Urinary bladder (tissue), 4 donors: ENCODE data around the gene CRLF1. TPM values are rescaled to one million over a fixed set of nuclear protein-coding genes. Genes with fewer than 3 reads are reported as not detected.

Experiments
- DNase-seq: peaks from one replicate; pipeline ENCODE4 v3.0.0-alpha.2; 2015; ENCODE audit errors: extremely low spot score
- H3K27ac ChIP-seq: one replicate; pipeline ENCODE4 v1.5.1; 2013; ENCODE audit warnings: low read depth, mild to moderate bottlenecking, moderate library complexity
- H3K36me3 ChIP-seq: one replicate; pipeline ENCODE4 v1.6.1; 2013; ENCODE audit warnings: mild to moderate bottlenecking, moderate library complexity; ENCODE audit not compliant: insufficient read depth
- H3K4me1 ChIP-seq: one replicate; pipeline ENCODE4 v1.6.1; 2013; ENCODE audit warnings: mild to moderate bottlenecking, moderate library complexity; ENCODE audit not compliant: insufficient read depth
- H3K4me3 ChIP-seq: one replicate; pipeline ENCODE4 v1.5.1; 2013; ENCODE audit warnings: low read depth, low read length
- WGBS: extraction: QIAGEN DNeasy Blood & Tissue Kit; methylation state at CpG from one replicate; pipeline ENCODE4 v1.1.7; 2013; 5-methylcytosine and 5-hydroxymethylcytosine counted together
- polyA plus RNA-seq: library from polyadenylated mRNA; stranded (reverse); fragments of 200-250 nt; gene quantifications from one replicate; pipeline ENCODE4 v1.2.3, GENCODE V29; 2013
- total RNA-seq: library from RNA; depleted of rRNA; stranded (reverse); fragments of >200 nt; gene quantifications from one replicate; pipeline ENCODE4 v1.2.3, GENCODE V29; 2014
- donor health status: healthy with polysubstance abuse.
- donor health status: healthy.

Gene CRLF1
- total and polyA plus RNA-seq, 2 donors, result 2.5 to 119 TPM

- peak overlapping the region; percentile 13 for H3K27ac ChIP-seq
- H3K36me3 ChIP-seq, result no peaks in the 10 kb centered on the region
- no peak overlapping the region for H3K4me3 ChIP-seq
- H3K4me1 ChIP-seq, result no peaks in the 10 kb centered on the region
- DNase-seq, result no peak
- WGBS, result 26% methylated on average over 16 of the region's 16 CpGs
These were observed 18.5 kb downstream of the CRLF1 start for GRCh38 chr19:18587962-18588610.

GRCh38 chr19:18587561-18587960 is 19.0 kb downstream of the CRLF1 start:
- no peak overlapping the region for H3K4me3 ChIP-seq
- 93% methylated on average over 12 of the region's 12 CpGs for WGBS
- no peaks in the 10 kb centered on the region for H3K36me3 ChIP-seq
- H3K4me1 ChIP-seq, result no peaks in the 10 kb centered on the region
- DNase-seq, result no peak
- H3K27ac ChIP-seq, result no peak overlapping the region

DNA sequence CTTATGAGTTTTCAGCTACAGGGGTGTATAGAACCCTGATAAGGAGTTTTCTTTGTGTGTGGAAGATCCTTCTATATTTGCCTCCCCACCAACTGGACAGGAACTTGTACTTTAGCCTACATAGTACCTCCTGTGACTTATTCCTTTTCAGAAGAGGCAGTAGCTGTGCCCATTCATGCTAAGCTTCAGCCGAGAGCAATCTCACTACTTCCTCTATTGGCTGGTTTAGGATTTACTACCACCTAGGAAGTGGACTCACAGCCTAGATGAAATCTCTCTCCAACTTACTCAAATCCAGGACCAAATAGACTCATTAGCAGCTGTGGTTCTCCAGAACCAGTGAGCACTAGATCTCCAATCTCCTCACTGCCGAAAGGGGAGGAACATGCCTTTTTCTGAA is 20.3 kb downstream of the CRLF1 start:
- Histone ChIP-seq H3K27ac (no peak overlapping the region), H3K4me3 (no peak overlapping the region), H3K36me3 (no peaks in the 10 kb centered on the region), H3K4me1 (no peaks in the 10 kb centered on the region)
- 46% methylated on average over 2 of the region's 2 CpGs for WGBS
- DNase-seq, result no peak

DNA sequence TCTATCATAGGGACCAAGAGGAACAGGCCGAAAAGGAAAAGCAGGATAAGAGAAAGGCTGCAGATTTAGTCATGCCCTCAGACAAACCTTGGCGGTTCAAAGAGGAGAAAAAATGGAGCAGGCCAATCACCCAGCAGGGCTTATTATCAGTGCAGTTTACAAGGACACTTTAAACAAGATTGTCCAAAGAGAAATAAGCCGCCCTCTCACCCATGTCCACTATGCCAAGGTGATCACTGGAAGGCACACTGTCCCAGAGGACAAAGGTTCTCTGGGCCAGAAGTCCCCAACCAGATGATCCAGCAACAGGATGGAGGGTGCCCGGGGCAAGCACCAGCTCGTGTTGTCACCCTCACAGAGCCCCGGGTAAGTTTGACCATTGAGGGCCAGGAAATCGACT is 26.3 kb downstream of the CRLF1 start:
- WGBS, result 65% methylated on average over 7 of the region's 7 CpGs
- H3K4me1 ChIP-seq, result no peaks in the 10 kb centered on the region

DNA sequence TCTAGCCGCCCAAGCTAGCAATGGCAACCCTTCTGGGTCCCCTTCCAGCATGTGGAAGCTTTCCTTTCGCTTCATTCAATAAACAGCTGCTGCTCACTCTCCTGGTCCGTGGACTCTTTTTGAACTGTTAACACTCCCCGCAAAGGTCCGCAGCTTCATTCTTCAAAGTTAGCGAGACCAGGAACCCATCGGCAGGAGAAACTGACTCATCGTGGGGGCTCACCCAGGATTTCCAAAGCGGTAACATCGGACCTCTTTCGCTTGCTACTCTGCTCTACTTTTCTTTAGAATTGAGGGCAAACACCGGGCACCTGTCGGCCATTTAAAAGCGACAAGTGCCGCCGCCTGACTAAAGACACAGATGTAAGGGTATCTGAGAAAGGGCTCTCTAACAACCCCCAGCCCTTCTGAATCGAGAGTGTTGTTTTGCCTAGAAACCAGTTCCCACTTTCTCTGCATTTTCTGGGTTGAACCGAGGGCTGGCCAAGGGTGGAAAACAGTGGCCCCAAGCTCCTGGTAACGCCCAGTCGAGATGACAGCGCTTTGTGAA is 29.2 kb downstream of the CRLF1 start:
- no peak overlapping the region for H3K4me3 ChIP-seq
- no peaks in the 10 kb centered on the region for H3K36me3 ChIP-seq
- WGBS, result 82% methylated on average over 21 of the region's 21 CpGs
- DNase-seq, result no peak
- no peak overlapping the region for H3K27ac ChIP-seq
- peaks cover 5% of the 10 kb centered on the region for H3K4me1 ChIP-seq

More for the DNA sequence above, 26.3 kb downstream of the CRLF1 start:
- no peak for DNase-seq
- Histone ChIP-seq H3K27ac (no peak overlapping the region), H3K4me3 (no peak overlapping the region), H3K36me3 (no peaks in the 10 kb centered on the region)

GRCh38 chr19:18576383-18576782 is 30.2 kb downstream of the CRLF1 start:
- 83% methylated on average over 8 of the region's 8 CpGs for WGBS
- DNase-seq, result no peak
- Histone ChIP-seq H3K4me1 (peaks cover 5% of the 10 kb centered on the region), H3K4me3 (no peak overlapping the region), H3K27ac (no peak overlapping the region), H3K36me3 (no peaks in the 10 kb centered on the region)

DNA sequence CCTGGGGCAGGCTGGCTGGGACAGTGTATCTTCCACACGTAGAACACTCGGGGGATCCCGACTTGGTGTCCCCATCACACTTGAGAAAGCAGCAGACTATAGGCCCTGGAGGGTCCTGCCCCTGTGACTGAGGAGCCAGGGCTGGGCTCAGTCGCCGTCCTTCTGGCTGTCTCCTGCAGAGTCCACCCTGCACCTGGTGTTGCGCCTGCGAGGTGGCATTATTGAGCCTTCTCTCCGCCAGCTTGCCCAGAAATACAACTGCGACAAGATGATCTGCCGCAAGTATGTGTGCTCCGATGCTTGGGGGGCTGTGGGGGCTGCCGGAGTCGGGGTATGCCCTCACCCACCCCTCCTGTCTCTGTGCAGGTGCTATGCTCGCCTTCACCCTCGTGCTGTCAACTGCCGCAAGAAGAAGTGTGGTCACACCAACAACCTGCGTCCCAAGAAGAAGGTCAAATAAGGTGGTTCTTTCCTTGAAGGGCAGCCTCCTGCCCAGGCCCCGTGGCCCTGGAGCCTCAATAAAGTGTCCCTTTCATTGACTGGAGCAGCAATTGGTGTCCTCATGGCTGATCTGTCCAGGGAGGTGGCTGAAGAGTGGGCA is 31.8 kb downstream of the CRLF1 start:
- DNase-seq, result no peak
- peaks cover 5% of the 10 kb centered on the region for H3K4me1 ChIP-seq
- H3K36me3 ChIP-seq, result no peaks in the 10 kb centered on the region
- WGBS, result 93% methylated on average over 18 of the region's 18 CpGs
- H3K4me3 ChIP-seq, result no peak overlapping the region
- no peak overlapping the region for H3K27ac ChIP-seq

DNA sequence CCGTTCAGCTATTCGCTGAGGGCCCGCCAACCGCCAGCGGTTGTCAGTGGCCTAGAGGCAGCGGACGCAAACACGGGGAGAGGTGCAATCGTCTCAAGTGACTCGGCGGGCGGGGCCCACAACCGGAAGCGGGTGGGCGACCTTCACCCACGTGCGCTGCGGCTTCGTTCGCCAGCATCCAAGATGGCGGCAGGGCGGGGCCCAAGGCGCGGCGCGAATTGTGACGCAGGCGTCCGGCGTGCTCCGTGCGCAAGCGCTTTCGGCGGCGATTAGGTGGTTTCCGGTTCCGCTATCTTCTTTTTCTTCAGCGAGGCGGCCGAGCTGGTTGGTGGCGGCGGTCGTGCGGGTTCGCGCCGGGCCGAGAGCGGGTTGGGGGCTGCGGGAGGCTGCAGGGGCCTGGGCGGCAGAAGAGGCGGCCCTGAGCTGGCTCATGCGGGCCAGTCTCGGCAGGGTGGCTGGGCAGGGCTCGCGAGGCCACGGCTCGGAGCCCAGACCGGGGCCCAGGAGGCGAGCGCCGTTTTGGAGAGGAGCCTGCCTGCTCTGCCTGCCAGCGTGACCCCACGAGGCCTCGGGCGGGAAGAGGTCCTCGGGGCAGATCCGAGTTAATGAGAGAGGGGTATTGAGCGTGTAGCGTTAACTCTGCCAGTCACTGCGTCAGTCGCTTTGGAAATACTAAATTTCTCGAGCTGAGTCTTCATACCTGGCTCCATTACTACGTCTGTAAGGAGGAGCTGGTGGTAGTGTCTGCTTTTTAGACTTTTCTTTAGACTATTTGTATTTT is 34.8 kb downstream of the CRLF1 start, which contains the start of gene UBA52:
UBA52 (plus strand) TSS at position 294 of the 781 bp plus-strand sequence. CDS start 1,444 bp downstream, outside the sequence.
- DNase-seq, result peak; percentile 89
- Histone ChIP-seq H3K27ac (peak within 1 kb of the TSS; percentile 96), H3K4me1 (peaks cover 5% of the 10 kb centered on the region), H3K4me3 (peak within 1 kb of the TSS; percentile 90), H3K36me3 (peaks cover 4% of the 10 kb centered on the region)
- WGBS, result under 1% methylated on average over 75 of the region's 75 CpGs

DNA sequence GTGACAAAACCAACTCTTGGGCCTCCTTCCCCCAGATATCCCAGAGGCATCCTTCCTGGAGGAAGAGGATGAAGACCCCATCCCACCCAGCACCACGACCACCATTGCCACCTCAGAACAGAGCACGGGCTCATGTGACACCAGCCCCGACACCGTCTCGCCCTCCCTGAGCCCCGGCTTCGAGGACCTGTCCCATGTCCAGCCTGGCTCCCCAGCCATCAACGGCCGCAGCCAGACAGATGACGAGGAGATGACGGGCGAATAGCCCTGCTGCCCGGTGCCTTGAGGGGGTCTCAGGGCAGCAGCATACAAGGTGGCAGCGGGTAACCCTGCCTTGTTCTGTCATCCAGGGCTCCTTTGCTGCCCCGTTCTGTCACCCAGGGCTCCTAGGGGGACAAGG is 38.2 kb downstream of the CRLF1 start:
- H3K27ac ChIP-seq, result no peak overlapping the region
- WGBS, result 92% methylated on average over 15 of the region's 15 CpGs
- peaks cover 5% of the 10 kb centered on the region for H3K4me1 ChIP-seq
- H3K4me3 ChIP-seq, result no peak overlapping the region
- peaks cover 4% of the 10 kb centered on the region for H3K36me3 ChIP-seq
- no peak for DNase-seq

- Histone ChIP-seq H3K27ac (no peak overlapping the region), H3K4me3 (no peak overlapping the region), H3K4me1 (no peaks in the 10 kb centered on the region), H3K36me3 (peaks cover 4% of the 10 kb centered on the region)
- WGBS, result 91% methylated on average over 8 of the region's 8 CpGs
- DNase-seq, result no peak
These were observed 39.6 kb downstream of the CRLF1 start for GRCh38 chr19:18566953-18567352.

- no peak for DNase-seq
- Histone ChIP-seq H3K27ac (peak overlapping the region; percentile 44), H3K36me3 (no peaks in the 10 kb centered on the region), H3K4me1 (no peaks in the 10 kb centered on the region), H3K4me3 (no peak overlapping the region)
- 44% methylated on average over 14 of the region's 14 CpGs for WGBS
These were observed 44.5 kb downstream of the CRLF1 start for GRCh38 chr19:18562086-18562485.

DNA sequence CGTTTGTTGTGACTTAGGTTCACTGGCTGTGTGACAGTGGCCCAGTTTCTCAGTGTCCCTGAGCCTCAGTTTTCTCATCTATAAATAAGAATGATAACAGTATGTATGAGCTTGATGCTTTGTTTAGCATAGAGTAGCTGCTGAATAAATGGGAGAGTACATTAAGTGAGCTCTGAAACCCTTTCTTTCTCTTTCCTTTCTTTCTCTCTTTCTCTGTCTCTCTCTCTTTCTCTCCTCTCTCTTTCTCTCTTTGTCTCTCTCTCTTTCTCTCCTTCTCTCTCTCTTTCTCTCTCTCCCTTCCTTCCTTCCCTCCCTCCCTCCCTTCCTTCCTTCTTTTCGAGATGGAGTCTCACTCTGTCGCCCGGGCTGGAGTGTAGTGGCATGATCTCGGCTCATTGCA is 46.9 kb downstream of the CRLF1 start:
- Histone ChIP-seq H3K4me3 (no peak overlapping the region), H3K4me1 (no peaks in the 10 kb centered on the region), H3K36me3 (no peaks in the 10 kb centered on the region), H3K27ac (no peak overlapping the region)
- no peak for DNase-seq
- 61% methylated on average over 5 of the region's 5 CpGs for WGBS

- WGBS, result 64% methylated on average over 3 of the region's 3 CpGs
- H3K36me3 ChIP-seq, result no peaks in the 10 kb centered on the region
- peak overlapping the region; percentile 95 for H3K4me3 ChIP-seq
- no peak for DNase-seq
- H3K4me1 ChIP-seq, result no peaks in the 10 kb centered on the region
- no peak overlapping the region for H3K27ac ChIP-seq
These were observed 48.0 kb downstream of the CRLF1 start for GRCh38 chr19:18558604-18559003.

GRCh38 chr19:18558202-18558555 is 48.4 kb downstream of the CRLF1 start:
- no peaks in the 10 kb centered on the region for H3K4me1 ChIP-seq
- WGBS, result 4% methylated on average over 11 of the region's 11 CpGs
- no peak for DNase-seq
- H3K4me3 ChIP-seq, result peak overlapping the region; percentile 95
- no peaks in the 10 kb centered on the region for H3K36me3 ChIP-seq
- peak overlapping the region; percentile 94 for H3K27ac ChIP-seq
